ENCODE results near the gene PIBF1. TPM values are rescaled to one million over a fixed set of nuclear protein-coding genes. Genes with fewer than 3 reads are reported as not detected.

The PIBF1 gene
- total and polyA plus RNA-seq, 10 of the 15 experiments (the other 5 are each of a cell fraction or from before 2014, with no cell fraction given) = 6.4 to 24.5 (median 11.1) TPM

DNA sequence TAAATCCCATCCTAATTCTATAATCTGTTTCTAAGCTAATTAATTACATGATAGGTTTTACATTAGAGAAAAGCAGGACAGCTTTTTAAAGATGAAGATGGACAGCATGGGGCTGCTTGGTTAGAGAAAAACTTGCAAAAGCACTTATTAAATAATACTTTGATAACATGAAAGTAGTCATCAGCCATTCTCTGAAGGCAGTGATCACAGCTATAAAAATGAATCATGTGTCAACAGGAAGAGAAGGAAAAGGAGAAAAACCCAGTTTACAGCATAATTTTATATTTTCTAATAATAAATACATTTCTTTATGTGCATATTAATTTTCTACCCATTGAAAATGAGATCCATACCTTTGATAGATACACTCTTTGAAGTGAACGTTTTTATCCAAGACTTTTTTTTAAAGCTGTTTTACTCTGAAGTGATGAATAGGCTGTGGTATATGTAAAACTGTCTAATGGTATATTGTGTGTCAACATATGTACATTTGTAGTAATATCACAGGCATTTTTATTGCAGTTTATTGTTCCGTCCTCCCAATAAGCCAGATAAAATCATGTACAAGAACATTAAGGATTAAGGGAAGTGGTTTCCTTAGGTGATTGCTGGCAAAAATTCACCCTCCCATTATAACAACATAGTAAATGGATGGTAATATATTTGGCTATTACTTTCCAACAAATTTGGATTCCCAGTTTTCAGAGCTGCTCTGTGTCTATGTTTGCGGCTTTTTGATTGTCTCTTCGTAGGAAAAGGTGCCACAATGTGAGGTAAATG is 275.5 kb downstream of the PIBF1 start:
- ATAC-seq (no peak), DNase-seq (ENCODE audit: low read depth, low spot score) (no peak), FAIRE-seq (no peak)
- H3K36me3 ChIP-seq (ENCODE audit: control insufficient read depth in 2 of 2, insufficient read depth in 2 of 2, low read length in 1 of 2) = no peaks in the 10 kb centered on the region
- ChIA-PET RAD21 (ENCODE audit: unreplicated experiment) (interaction anchor here (1.4 kb wide), 2 partner anchors 217 to 218 kb away, joined by 3 to 4 read pairs; no protein-coding TSS in a partner anchor), SMC1A (ENCODE audit: uncharacterized antibody, unreplicated experiment) (interaction anchor here (1.0 to 1.2 kb wide), 2 partner anchors 22 to 419 kb away, joined by 3 read pairs; no protein-coding TSS in a partner anchor), POLR2A (no interaction called here), CTCF (interaction anchor here (1.0 to 1.4 kb wide), 3 partner anchors 14 to 187 kb away, joined by 3 to 4 read pairs (median 4); no protein-coding TSS in a partner anchor)
- TF ChIP-seq ZNF24 (IDR thresholded peaks at IDR 0.05) (no peak), NFIC (IDR thresholded peaks at IDR 0.05; ENCODE audit: low read depth, low read length) (no peak), CBX5 (IDR thresholded peaks at IDR 0.05; ENCODE audit: low read depth) (no peak), HDGF (IDR thresholded peaks at IDR 0.05) (no peak), STAT3 (IDR thresholded peaks at IDR 0.05; ENCODE audit: low read depth, low read length) (no peak), SIN3A (IDR thresholded peaks at IDR 0.05; ENCODE audit: low read depth, low read length) (no peak), BCLAF1 (IDR thresholded peaks at IDR 0.05) (no peak), POLR2AphosphoS5 (IDR thresholded peaks at IDR 0.05; ENCODE audit: low read length) (no peak), ZNF274 (IDR thresholded peaks at IDR 0.05; ENCODE audit: insufficient read depth, insufficient read length) (no peak)
- TF ChIP-seq, protein P1, sequence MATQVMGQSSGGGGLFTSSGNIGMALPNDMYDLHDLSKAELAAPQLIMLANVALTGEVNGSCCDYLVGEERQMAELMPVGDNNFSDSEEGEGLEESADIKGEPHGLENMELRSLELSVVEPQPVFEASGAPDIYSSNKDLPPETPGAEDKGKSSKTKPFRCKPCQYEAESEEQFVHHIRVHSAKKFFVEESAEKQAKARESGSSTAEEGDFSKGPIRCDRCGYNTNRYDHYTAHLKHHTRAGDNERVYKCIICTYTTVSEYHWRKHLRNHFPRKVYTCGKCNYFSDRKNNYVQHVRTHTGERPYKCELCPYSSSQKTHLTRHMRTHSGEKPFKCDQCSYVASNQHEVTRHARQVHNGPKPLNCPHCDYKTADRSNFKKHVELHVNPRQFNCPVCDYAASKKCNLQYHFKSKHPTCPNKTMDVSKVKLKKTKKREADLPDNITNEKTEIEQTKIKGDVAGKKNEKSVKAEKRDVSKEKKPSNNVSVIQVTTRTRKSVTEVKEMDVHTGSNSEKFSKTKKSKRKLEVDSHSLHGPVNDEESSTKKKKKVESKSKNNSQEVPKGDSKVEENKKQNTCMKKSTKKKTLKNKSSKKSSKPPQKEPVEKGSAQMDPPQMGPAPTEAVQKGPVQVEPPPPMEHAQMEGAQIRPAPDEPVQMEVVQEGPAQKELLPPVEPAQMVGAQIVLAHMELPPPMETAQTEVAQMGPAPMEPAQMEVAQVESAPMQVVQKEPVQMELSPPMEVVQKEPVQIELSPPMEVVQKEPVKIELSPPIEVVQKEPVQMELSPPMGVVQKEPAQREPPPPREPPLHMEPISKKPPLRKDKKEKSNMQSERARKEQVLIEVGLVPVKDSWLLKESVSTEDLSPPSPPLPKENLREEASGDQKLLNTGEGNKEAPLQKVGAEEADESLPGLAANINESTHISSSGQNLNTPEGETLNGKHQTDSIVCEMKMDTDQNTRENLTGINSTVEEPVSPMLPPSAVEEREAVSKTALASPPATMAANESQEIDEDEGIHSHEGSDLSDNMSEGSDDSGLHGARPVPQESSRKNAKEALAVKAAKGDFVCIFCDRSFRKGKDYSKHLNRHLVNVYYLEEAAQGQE (IDR thresholded peaks at IDR 0.05; ENCODE audit: low read depth, low read length) = no peak
- H3K9ac ChIP-seq (ENCODE audit: control insufficient read depth, insufficient read depth, low read length) = no peak overlapping the region
- WGBS (ENCODE audit: insufficient coverage, insufficient replicate concordance, low lambda C conversion rate, missing lambda C conversion rate) = 83% methylated on average over 4 of the region's 4 CpGs
- H4K20me1 ChIP-seq (ENCODE audit: control insufficient read depth, insufficient read depth) = no peaks in the 10 kb centered on the region
- no peak overlapping the region for H3K4me2 ChIP-seq (ENCODE audit: control insufficient read depth, insufficient read depth)
- in situ Hi-C loops (cut with MboI) = no loop called here
- no peak overlapping the region for H2AFZ ChIP-seq (ENCODE audit: control insufficient read depth, low read depth, low read length)
- H3K9me3 ChIP-seq (replicated peaks; ENCODE audit: control insufficient read depth, insufficient read depth, low read length) = no peaks in the 10 kb centered on the region
- H3K27ac ChIP-seq (ENCODE audit: control insufficient read depth, insufficient read depth) = no peak overlapping the region
- H3K4me3 ChIP-seq = no peak overlapping the region
- H3K27me3 ChIP-seq (replicated peaks in 1 of 2; ENCODE audit: control insufficient read depth in 2 of 2, insufficient read depth in 2 of 2, low read length in 1 of 2) = peaks cover 0 to 4% of the 10 kb centered on the region in 2 experiments; a peak in 2 of 4 replicates
- no peaks in the 10 kb centered on the region for H3K79me2 ChIP-seq (ENCODE audit: control insufficient read depth, insufficient read depth, low read length)
- no TSS peak for BruUV-seq (replicated peaks)
- intact Hi-C loops (cut with micrococcal nuclease; ENCODE audit: unreplicated experiment) = no loop called here
- H3K4me1 ChIP-seq (ENCODE audit: control insufficient read depth, insufficient read depth, low read length) = peaks cover 3% of the 10 kb centered on the region; the same call in 1 of the 2 replicates

Data from GM12878 (cell line).